ENCODE results near the gene ST7L.

The ST7L gene

GRCh38 chr1:112546076-112546475 lies 72.9 kb downstream of the ST7L start:
- DNase-seq (ENCODE audit: low read depth, low spot score): no peak

- no peak for DNase-seq (ENCODE audit: low read depth, low spot score)
These were observed 74.2 kb downstream of the ST7L start for GRCh38 chr1:112544751-112545150.

GRCh38 chr1:112544011-112544688 lies 74.8 kb downstream of the ST7L start:
- DNase-seq (ENCODE audit: low read depth, low spot score): no peak

GRCh38 chr1:112542206-112542973 lies 76.6 kb downstream of the ST7L start:
- no peak for DNase-seq (ENCODE audit: low read depth, low spot score)

- no peak for DNase-seq (ENCODE audit: low read depth, low spot score)
These were observed 77.6 kb downstream of the ST7L start for GRCh38 chr1:112541299-112541698.

GRCh38 chr1:112540226-112540794 lies 78.6 kb downstream of the ST7L start:
- no peak for DNase-seq (ENCODE audit: low read depth, low spot score)

- DNase-seq (ENCODE audit: low read depth, low spot score): no peak
These were observed 80.1 kb downstream of the ST7L start for GRCh38 chr1:112538883-112539282.

GRCh38 chr1:112537456-112537855 lies 81.5 kb downstream of the ST7L start:
- DNase-seq (ENCODE audit: low read depth, low spot score): no peak

GRCh38 chr1:112536561-112536960 lies 82.4 kb downstream of the ST7L start:
- DNase-seq (ENCODE audit: low read depth, low spot score): no peak

- no peak for DNase-seq (ENCODE audit: low read depth, low spot score)
These were observed 85.9 kb downstream of the ST7L start for GRCh38 chr1:112533029-112533428.

- DNase-seq (ENCODE audit: low read depth, low spot score): no peak
These were observed 86.9 kb downstream of the ST7L start for GRCh38 chr1:112532064-112532463.

GRCh38 chr1:112530832-112531231 lies 88.1 kb downstream of the ST7L start:
- DNase-seq (ENCODE audit: low read depth, low spot score): no peak

- DNase-seq (ENCODE audit: low read depth, low spot score): no peak
These were observed 89.6 kb downstream of the ST7L start for GRCh38 chr1:112529301-112529700.

GRCh38 chr1:112528076-112528475 lies 90.9 kb downstream of the ST7L start:
- DNase-seq (ENCODE audit: low read depth, low spot score): no peak

- no peak for DNase-seq (ENCODE audit: low read depth, low spot score)
These were observed 91.5 kb downstream of the ST7L start for GRCh38 chr1:112527266-112528010.

- no peak for DNase-seq (ENCODE audit: low read depth, low spot score)
These were observed 94.0 kb downstream of the ST7L start for GRCh38 chr1:112524986-112525385.

- DNase-seq (ENCODE audit: low read depth, low spot score): peak; percentile 92
These were observed 94.7 kb downstream of the ST7L start for GRCh38 chr1:112524251-112524650.

GRCh38 chr1:112522621-112523020 lies 96.3 kb downstream of the ST7L start:
- peak; percentile 67 for DNase-seq (ENCODE audit: low read depth, low spot score)

- DNase-seq (ENCODE audit: low read depth, low spot score): no peak
These were observed 98.8 kb downstream of the ST7L start for GRCh38 chr1:112520166-112520565.

- no peak for DNase-seq (ENCODE audit: low read depth, low spot score)
These were observed 100.8 kb downstream of the ST7L start for GRCh38 chr1:112518186-112518585.

- no peak for DNase-seq (ENCODE audit: low read depth, low spot score)
These were observed 101.3 kb downstream of the ST7L start for GRCh38 chr1:112517646-112518045.

- DNase-seq (ENCODE audit: low read depth, low spot score): no peak
These were observed 101.7 kb downstream of the ST7L start for GRCh38 chr1:112517231-112517630.
